Activated CD4-positive, alpha-beta T cell treated with anti-CD3 and anti-CD28 coated beads, Interleukin-2, amount 50 U/mL, for 24 hours (primary cell): ENCODE measurements around the gene ANOS1.
"Not testable (repeated sequence)": the region's sequence is repeated elsewhere in the genome, so short reads cannot be mapped to it uniquely, and the experiment has no call there.

ENCODE experiments used
- DNase-seq, 2 donors: peaks; one replicate each; pipeline ENCODE4 v3.0.0-alpha.2; 2020; ENCODE audit warnings: low read depth in 1 of 2, low spot score in 1 of 2

Gene ANOS1

GRCh38 chrX:8629871-8630270 is 102.1 kb downstream of the ANOS1 start:
- no peak for DNase-seq

GRCh38 chrX:8627796-8628195 is 104.1 kb downstream of the ANOS1 start:
- no peak for DNase-seq

- no peak for DNase-seq
Measured at GRCh38 chrX:8607326-8607725, 124.6 kb downstream of the ANOS1 start.

GRCh38 chrX:8604131-8604530 is 127.8 kb downstream of the ANOS1 start:
- no peak for DNase-seq

- no peak for DNase-seq
Measured at GRCh38 chrX:8591501-8591900, 140.4 kb downstream of the ANOS1 start.

- DNase-seq: no peak
Measured at GRCh38 chrX:8586953-8587352, 145.0 kb downstream of the ANOS1 start.

- DNase-seq: no peak
Measured at GRCh38 chrX:8579602-8580001, 152.3 kb downstream of the ANOS1 start.

GRCh38 chrX:8576821-8577220 is 155.1 kb downstream of the ANOS1 start:
- no peak for DNase-seq

- no peak for DNase-seq
Measured at GRCh38 chrX:8565729-8566128, 166.2 kb downstream of the ANOS1 start.

- DNase-seq: no peak
Measured at GRCh38 chrX:8548446-8548845, 183.5 kb downstream of the ANOS1 start.

GRCh38 chrX:8546715-8547114 is 185.2 kb downstream of the ANOS1 start:
- no peak for DNase-seq

- DNase-seq: no peak
Measured at GRCh38 chrX:8520791-8521190, 211.1 kb downstream of the ANOS1 start.

- no peak for DNase-seq
Measured at GRCh38 chrX:8520178-8520577, 211.8 kb downstream of the ANOS1 start.

GRCh38 chrX:8504451-8504850 is 227.5 kb downstream of the ANOS1 start:
- DNase-seq: no peak

- not testable (repeated sequence) for DNase-seq
Measured at GRCh38 chrX:8502101-8502500, 229.8 kb downstream of the ANOS1 start.

- no peak for DNase-seq
Measured at GRCh38 chrX:8500203-8500602, 231.7 kb downstream of the ANOS1 start.

- not testable (repeated sequence) for DNase-seq
Measured at GRCh38 chrX:8495036-8495435, 236.9 kb downstream of the ANOS1 start.

GRCh38 chrX:8484360-8484949 is 247.5 kb downstream of the ANOS1 start:
- DNase-seq: no peak
